K562 (cell line): ENCODE data around the gene MRPL32. TPM values are rescaled to one million over a fixed set of nuclear protein-coding genes. Genes with fewer than 3 reads are reported as not detected.

Experiments
- ATAC-seq: fragments of 200-7000 bp; cut with Tn5 transposase; 3 replicates; pipeline ENCODE4 v1.9.1; 2020; ENCODE audit warnings: moderate library complexity
- BruUV-seq: library from RNA; stranded (reverse); fragments of 400-500 nt; replicated peaks from 2 replicates; lab custom pipeline; 2021; lab: Mats Ljungman, UMichigan
- CTCF ChIA-PET: fragments of 300-600 bp; formaldehyde crosslinking; extraction: SDS; loops from one replicate; lab custom pipeline; 2021; ENCODE audit warnings: low intra/inter-chr PET ratio; lab: Yijun Ruan, JAX
- POLR2A ChIA-PET: fragments of 300-600, 350-650 bp; sonication (Branson Sonifier 250); formaldehyde crosslinking; extraction: SDS; loops from one replicate; lab custom pipeline; 2021; ENCODE audit warnings: antibody characterized with exemption, inconsistent platforms; lab: Yijun Ruan, JAX
- DNase-seq, 4 experiments: peaks; one replicate each; pipeline versions ENCODE4 v3.0.0 to v3.0.0-alpha.2; 2011 to 2018; ENCODE audit warnings: low spot score in 3 of 4, mixed read lengths in 3 of 4; ENCODE audit errors: extremely low read depth in 1 of 4
- FAIRE-seq: peaks from 2 replicates; lab custom pipeline; 2011; peaks lifted over from hg19 to GRCh38; lab: Jason Lieb, UNC
- H2AFZ ChIP-seq: 2 replicates; pipeline ENCODE4 v1.6.0; 2011; ENCODE audit warnings: low read depth, low read length, control low read depth, inconsistent platforms
- H3K27ac ChIP-seq: fragments of 200-600 bp; 3 replicates; pipeline ENCODE4 v1.8.0; 2011; ENCODE audit warnings: low read depth, mild to moderate bottlenecking, control low read depth, inconsistent platforms, low read length, moderate library complexity, mixed read lengths; ENCODE audit errors: extremely low read depth
- H3K27me3 ChIP-seq, 2 experiments: fragments of 300-600 bp in 1 of 2; 2 replicates in 1 of 2; 3 replicates in 1 of 2; pipeline versions ENCODE4 v1.6.0 to v1.8.0; 2011; ENCODE audit warnings: inconsistent platforms in 2 of 2, low read length in 2 of 2, mild to moderate bottlenecking in 1 of 2, mixed read lengths in 1 of 2, moderate library complexity in 1 of 2; ENCODE audit not compliant: control insufficient read depth in 2 of 2, insufficient read depth in 2 of 2
- H3K36me3 ChIP-seq: fragments of 300-600 bp; 3 replicates; pipeline ENCODE4 v1.8.0; 2011; ENCODE audit warnings: mild to moderate bottlenecking, low read length, inconsistent platforms; ENCODE audit not compliant: control insufficient read depth, insufficient read depth
- H3K4me1 ChIP-seq, 2 experiments: fragments of 200-600 bp in 1 of 2; replicated peaks in 1 of 2; 2 replicates in 1 of 2; 3 replicates in 1 of 2; pipeline versions ENCODE4 v1.5.1 to v1.8.0; 2011; ENCODE audit warnings: inconsistent platforms in 2 of 2, low read length in 2 of 2, mild to moderate bottlenecking in 1 of 2, mixed read lengths in 1 of 2, moderate library complexity in 1 of 2; ENCODE audit not compliant: control insufficient read depth in 2 of 2, insufficient read depth in 2 of 2
- H3K4me2 ChIP-seq: 2 replicates; pipeline ENCODE4 v1.6.1; 2011; ENCODE audit warnings: low read length, control low read depth, inconsistent platforms, mixed read lengths; ENCODE audit not compliant: insufficient read depth
- H3K4me3 ChIP-seq: fragments of 200-600 bp; sonication (generic), shearing (Covaris generic); 2 replicates; pipeline ENCODE4 v1.5.1; 2016; ENCODE audit warnings: control low read depth, inconsistent platforms
- H3K79me2 ChIP-seq: fragments of 200-600 bp; 3 replicates; pipeline ENCODE4 v1.8.0; 2011; ENCODE audit warnings: low read length, inconsistent platforms; ENCODE audit not compliant: control insufficient read depth, insufficient read depth
- H3K9ac ChIP-seq, 2 experiments: 2 replicates each; pipeline versions ENCODE4 v1.6.0 to v1.6.1; 2011; ENCODE audit warnings: low read depth in 2 of 2, low read length in 2 of 2, control low read depth in 1 of 2, inconsistent platforms in 1 of 2, mild to moderate bottlenecking in 1 of 2, mixed read lengths in 1 of 2; ENCODE audit not compliant: insufficient read depth in 1 of 2
- H3K9me1 ChIP-seq: one replicate; pipeline ENCODE4 v1.6.0; 2011; ENCODE audit warnings: inconsistent platforms, mild to moderate bottlenecking, low read length, moderate library complexity; ENCODE audit not compliant: control insufficient read depth, insufficient read depth
- H3K9me3 ChIP-seq: replicated peaks from 2 replicates; pipeline ENCODE4 v1.5.1; 2011; ENCODE audit warnings: low read depth, low read length, inconsistent platforms; ENCODE audit not compliant: control insufficient read depth, insufficient read depth
- H4K20me1 ChIP-seq: replicated peaks from 2 replicates; pipeline ENCODE4 v1.6.1; 2011; ENCODE audit warnings: low read length, inconsistent platforms, mixed read lengths; ENCODE audit not compliant: control insufficient read depth, insufficient read depth
- CHD1 ChIP-seq: fragments of 200-600 bp; sonication (generic); IDR thresholded peaks from one replicate; pipeline ENCODE4 v1.6.1; 2012; ENCODE audit warnings: mild to moderate bottlenecking, moderate library complexity, low read length, inconsistent platforms
- HNRNPK ChIP-seq: fragments of 200-400 bp; formaldehyde crosslinking; IDR thresholded peaks from one replicate; pipeline ENCODE4 v1.6.1; 2018; ENCODE audit warnings: mild to moderate bottlenecking, low read depth, low read length; ENCODE audit not compliant: poor library complexity, severe bottlenecking
- KLF13 ChIP-seq: fragments of 450-650 bp; IDR thresholded peaks from 2 replicates; pipeline ENCODE4 v1.6.1; 2016; ENCODE audit warnings: missing genetic modification characterization, low read depth, mild to moderate bottlenecking, missing compliant biosample characterization, moderate library complexity, borderline replicate concordance
- MED1 ChIP-seq: sonication (generic); formaldehyde crosslinking; IDR thresholded peaks from 2 replicates; pipeline ENCODE4 v1.8.1; 2023; ENCODE audit warnings: missing genetic modification reagents, borderline replicate concordance
- MTA2 ChIP-seq: fragments of 450-650 bp; IDR thresholded peaks from 2 replicates; pipeline ENCODE4 v1.6.1; 2016; ENCODE audit warnings: low read depth
- PCBP1 ChIP-seq: fragments of 200-400 bp; formaldehyde crosslinking; IDR thresholded peaks from 2 replicates; pipeline ENCODE4 v1.6.1; 2018; ENCODE audit warnings: mild to moderate bottlenecking, low read depth, low read length; ENCODE audit not compliant: poor library complexity, severe bottlenecking
- PCBP2 ChIP-seq: fragments of 200-400 bp; formaldehyde crosslinking; IDR thresholded peaks from 2 replicates; pipeline ENCODE4 v1.6.1; 2018; ENCODE audit warnings: low read length, low read depth, mild to moderate bottlenecking, moderate library complexity; ENCODE audit not compliant: poor library complexity, severe bottlenecking
- RAD51 ChIP-seq: fragments of 450-650 bp; IDR thresholded peaks from 2 replicates; pipeline ENCODE4 v1.7.1; 2016; ENCODE audit warnings: low read depth, mild to moderate bottlenecking, borderline replicate concordance
- SMAD1 ChIP-seq: fragments of 150-350 bp; IDR thresholded peaks from 2 replicates; pipeline ENCODE4 v1.6.1; 2014; ENCODE audit warnings: low read length, low read depth; ENCODE audit not compliant: partially characterized antibody
- TEAD1 ChIP-seq, 2 experiments: fragments of 450-650 bp in 1 of 2; sonication (generic) in 1 of 2; formaldehyde crosslinking; IDR thresholded peaks; 2 replicates each; pipeline versions ENCODE4 v1.4.0 to v1.8.0; 2020 to 2022; ENCODE audit warnings: mild to moderate bottlenecking in 2 of 2, missing genetic modification reagents in 1 of 2
- ZNF217 ChIP-seq: sonication (generic); formaldehyde crosslinking; IDR thresholded peaks from 2 replicates; pipeline ENCODE4 v1.8.0; 2022; ENCODE audit warnings: mild to moderate bottlenecking, missing genetic modification reagents
- ZNF263 ChIP-seq: sonication (generic); formaldehyde crosslinking; IDR thresholded peaks from 2 replicates; pipeline ENCODE4 v1.8.0; 2022; ENCODE audit warnings: mild to moderate bottlenecking, missing genetic modification reagents, borderline replicate concordance
- ZNF41 ChIP-seq: fragments of 250-450 bp; sonication (Bioruptor Pico); conservative IDR thresholded peaks from 2 replicates; pipeline ENCODE4 v1.4.0; 2020; ENCODE audit warnings: mild to moderate bottlenecking
- ZNF444 ChIP-seq: fragments of 250-450 bp; sonication (Bioruptor Pico); IDR thresholded peaks from 2 replicates; pipeline ENCODE4 v1.4.0; 2020; ENCODE audit warnings: mild to moderate bottlenecking, moderate library complexity
- in situ Hi-C: fragments of 300-500 bp; cut with MboI; formaldehyde crosslinking; loops from 4 replicates; pipeline ENCODE4 v1.15.0; 2018; ENCODE audit warnings: inconsistent platforms, mixed read lengths
- intact Hi-C: fragments of 100-400 bp; cut with micrococcal nuclease; formaldehyde crosslinking; loops from 2 replicates; pipeline ENCODE4 v1.14.2; 2022
- polyA plus RNA-seq, 8 experiments: library from polyadenylated mRNA; depleted of rRNA in 4 of 8; stranded (reverse) in 5 of 8; unstranded in 3 of 8; fragments of >200 nt; fragmentation: Nextera tagmentation in 2 of 8; fragmentation: Illumina TruSeq in 1 of 8; extraction: Ambion mirVana in 2 of 8; extraction: Trizol in 1 of 8; gene quantifications; 2 replicates each; pipeline versions ENCODE4 v1.2.1 to v1.2.3, GENCODE V29; 2011 to 2014; ENCODE audit warnings: inconsistent platforms in 1 of 8, missing spikeins in 1 of 8
- total RNA-seq, 7 experiments: library from RNA; depleted of rRNA in 6 of 7; stranded (reverse); fragments of >200 nt in 6 of 7; fragmentation: Illumina TruSeq in 2 of 7; extraction: Trizol in 2 of 7; gene quantifications; 2 replicates each; pipeline versions ENCODE4 v1.2.1 to v1.2.3, GENCODE V29; 2011 to 2021; ENCODE audit warnings: low replicate concordance in 1 of 7

The MRPL32 gene
- total and polyA plus RNA-seq, 9 of the 15 experiments (the other 6 are each of a cell fraction or from before 2014, with no cell fraction given) = 75.5 to 351 (median 138) TPM

GRCh38 chr7:42900842-42901241 lies 31.3 kb upstream of the MRPL32 start:
- in situ Hi-C loops = no loop called here
- Histone ChIP-seq H3K79me2 (no peaks in the 10 kb centered on the region), H3K27me3 (peaks cover 0 to 16% of the 10 kb centered on the region in 2 experiments; a peak in 3 of 5 replicates), H3K4me1 (no peaks in the 10 kb centered on the region), H3K27ac (no peak overlapping the region), H3K9ac (no peak overlapping the region), H4K20me1 (no peaks in the 10 kb centered on the region), H2AFZ (no peak overlapping the region), H3K36me3 (no peaks in the 10 kb centered on the region), H3K9me3 (no peaks in the 10 kb centered on the region), H3K9me1 (no peaks in the 10 kb centered on the region), H3K4me2 (no peak overlapping the region), H3K4me3 (no peak overlapping the region)
- DNase-seq (no peak), ATAC-seq (no peak), FAIRE-seq (no peak)
- no peak for TF ChIP-seq TEAD1 (CRISPR knock-in tag; IDR thresholded peaks at IDR 0.05)
- TF ChIP-seq ZNF263 (CRISPR knock-in tag) = no peak
- peak; percentile 84 for TF ChIP-seq HNRNPK
- no peak for TF ChIP-seq SMAD1
- TF ChIP-seq PCBP1 = peak; percentile 55
- TF ChIP-seq RAD51 = no peak
- TF ChIP-seq ZNF444 (CRISPR knock-in tag) = no peak
- no peak for TF ChIP-seq ZNF41 (CRISPR knock-in tag)
- TF ChIP-seq MTA2 = no peak
- TF ChIP-seq PCBP2 = peak; percentile 25
- TF ChIP-seq CHD1 = no peak
- no peak for TF ChIP-seq ZNF217
- TF ChIP-seq KLF13 (tag) = no peak
- no peak for TF ChIP-seq MED1 (CRISPR knock-in tag)
- BruUV-seq = no TSS peak
- ChIA-PET CTCF (no interaction called here), POLR2A (interaction anchor here (0.7 kb wide), 1 partner anchor 46 kb away, joined by 3 read pairs; no protein-coding TSS in a partner anchor)
- intact Hi-C loops = no loop called here
